ENCODE measurements around the gene ATP4B.

DNA sequence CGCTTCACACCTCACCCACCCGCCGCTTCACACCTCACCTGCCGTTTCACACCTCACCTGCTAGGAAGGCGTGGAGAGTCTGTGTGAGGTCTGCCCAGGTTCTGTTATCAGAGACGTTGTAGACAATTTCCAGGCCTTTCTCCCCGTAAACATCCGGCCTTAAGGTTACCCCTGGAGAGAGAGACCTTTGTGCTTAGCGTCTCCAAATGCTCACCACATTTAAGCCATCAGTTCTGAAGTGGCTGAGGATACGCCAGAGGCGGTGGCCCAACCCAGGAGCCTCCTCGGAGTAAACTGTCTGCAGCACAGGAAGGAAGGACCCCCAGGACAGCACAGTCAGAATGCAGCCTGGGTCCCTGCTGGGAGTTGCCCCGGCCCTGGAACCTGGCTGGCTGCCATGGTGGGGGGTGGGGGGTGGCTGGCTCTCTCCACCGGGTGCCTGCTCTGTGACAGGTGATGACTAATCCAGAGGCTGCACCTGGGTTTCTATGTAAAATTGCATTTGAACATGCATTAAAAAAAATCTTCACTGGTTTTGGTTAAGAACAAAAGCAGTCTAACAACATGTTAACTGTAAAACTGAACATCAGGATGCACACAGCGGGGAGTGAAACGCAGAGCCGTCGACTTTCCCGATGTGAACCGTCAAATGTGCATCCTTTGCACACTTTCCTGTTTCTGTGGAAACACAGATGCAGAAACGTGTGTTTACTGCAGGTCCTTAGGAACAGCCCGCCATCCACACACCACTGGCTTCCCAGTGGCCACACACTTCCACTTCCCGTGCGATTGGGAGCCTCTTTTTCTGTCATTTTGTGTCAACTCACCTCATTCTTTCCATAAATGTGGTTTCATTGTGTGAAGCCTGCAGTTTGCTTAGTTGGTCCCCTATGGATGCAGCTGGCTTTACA lies 4.5 kb downstream of the ATP4B start:
- TF ChIP-seq, protein P1, sequence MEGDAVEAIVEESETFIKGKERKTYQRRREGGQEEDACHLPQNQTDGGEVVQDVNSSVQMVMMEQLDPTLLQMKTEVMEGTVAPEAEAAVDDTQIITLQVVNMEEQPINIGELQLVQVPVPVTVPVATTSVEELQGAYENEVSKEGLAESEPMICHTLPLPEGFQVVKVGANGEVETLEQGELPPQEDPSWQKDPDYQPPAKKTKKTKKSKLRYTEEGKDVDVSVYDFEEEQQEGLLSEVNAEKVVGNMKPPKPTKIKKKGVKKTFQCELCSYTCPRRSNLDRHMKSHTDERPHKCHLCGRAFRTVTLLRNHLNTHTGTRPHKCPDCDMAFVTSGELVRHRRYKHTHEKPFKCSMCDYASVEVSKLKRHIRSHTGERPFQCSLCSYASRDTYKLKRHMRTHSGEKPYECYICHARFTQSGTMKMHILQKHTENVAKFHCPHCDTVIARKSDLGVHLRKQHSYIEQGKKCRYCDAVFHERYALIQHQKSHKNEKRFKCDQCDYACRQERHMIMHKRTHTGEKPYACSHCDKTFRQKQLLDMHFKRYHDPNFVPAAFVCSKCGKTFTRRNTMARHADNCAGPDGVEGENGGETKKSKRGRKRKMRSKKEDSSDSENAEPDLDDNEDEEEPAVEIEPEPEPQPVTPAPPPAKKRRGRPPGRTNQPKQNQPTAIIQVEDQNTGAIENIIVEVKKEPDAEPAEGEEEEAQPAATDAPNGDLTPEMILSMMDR (IDR thresholded peaks at IDR 0.05): no peak
- no peak for TF ChIP-seq MAFK (IDR thresholded peaks at IDR 0.05; ENCODE audit: partially characterized antibody)
- no peak for TF ChIP-seq CHD4 (IDR thresholded peaks at IDR 0.05; ENCODE audit: borderline replicate concordance)
- no peak for TF ChIP-seq POLR2A (IDR thresholded peaks at IDR 0.05; ENCODE audit: low read length)
- TF ChIP-seq JUNB (IDR thresholded peaks at IDR 0.05): no peak
- no peak for TF ChIP-seq RCOR1 (IDR thresholded peaks at IDR 0.05; ENCODE audit: low read depth, low read length)
- TF ChIP-seq EP300 (IDR thresholded peaks at IDR 0.05): no peak
- no peak for TF ChIP-seq HDAC2 (IDR thresholded peaks at IDR 0.05)
- TF ChIP-seq RAD21 (conservative IDR thresholded peaks at IDR 0.05 in 1 of 2, IDR thresholded peaks at IDR 0.05 in 1 of 2): no peak
- TF ChIP-seq ZNF302 (CRISPR knock-in tag; IDR thresholded peaks at IDR 0.05): no peak
- TF ChIP-seq CHD2 (IDR thresholded peaks at IDR 0.05; ENCODE audit: low read length, partially characterized antibody): no peak
- TF ChIP-seq, protein P2, sequence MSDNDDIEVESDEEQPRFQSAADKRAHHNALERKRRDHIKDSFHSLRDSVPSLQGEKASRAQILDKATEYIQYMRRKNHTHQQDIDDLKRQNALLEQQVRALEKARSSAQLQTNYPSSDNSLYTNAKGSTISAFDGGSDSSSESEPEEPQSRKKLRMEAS (IDR thresholded peaks at IDR 0.05): no peak
- TF ChIP-seq ZFP36 (IDR thresholded peaks at IDR 0.05; ENCODE audit: borderline replicate concordance, partially characterized antibody): no peak
